OCI-LY7 (cell line): ENCODE data around the gene ANKZF1.

Experiments used
- CTCF ChIP-seq: fragments of 200-600 bp; sonication (generic); conservative IDR thresholded peaks from 2 replicates; pipeline ENCODE4 v1.5.1; 2014; ENCODE audit warnings: mild to moderate bottlenecking, antibody characterized with exemption, low read length, moderate library complexity, mixed read lengths
- EZH2phosphoT487 ChIP-seq: fragments of 200-600 bp; sonication (generic); IDR thresholded peaks from 2 replicates; pipeline ENCODE4 v1.6.1; 2018; ENCODE audit warnings: low read depth, borderline replicate concordance, mild to moderate bottlenecking, mixed run types, antibody characterized with exemption, low read length, moderate library complexity, mixed read lengths

GRCh38 chr2:219266232-219266631, 36.6 kb downstream of the ANKZF1 start:
- TF ChIP-seq CTCF, result no peak
- TF ChIP-seq EZH2phosphoT487, result no peak
